ENCODE results near the gene MYLK. TPM values are rescaled to one million over a fixed set of nuclear protein-coding genes. Genes with fewer than 3 reads are reported as not detected.
A peak's percentile ranks its signal among the peaks of the same experiment; 100 is the strongest.

The MYLK gene
- total RNA-seq, 1 donor from 2014 or later = 26.6 TPM

GRCh38 chr3:123624302-123624701 lies 259.8 kb downstream of the MYLK start:
- Histone ChIP-seq H3K4me1 (ENCODE audit: control insufficient read depth in 3 of 3, insufficient read depth in 3 of 3, low read length in 3 of 3) (peaks cover under 1 to 2% (median 1%) of the 10 kb centered on the region in 3 donors), H3K27me3 (ENCODE audit: control insufficient read depth in 3 of 3, insufficient read depth in 3 of 3, low read length in 3 of 3) (no peaks in the 10 kb centered on the region), H3K27ac (ENCODE audit: low read depth, low read length) (no peak overlapping the region), H3K4me3 (ENCODE audit: low read length in 3 of 3) (no peak overlapping the region), H3K9ac (ENCODE audit: low read depth in 1 of 3, low read length in 3 of 3) (no peak overlapping the region), H3K36me3 (ENCODE audit: control insufficient read depth in 3 of 3, insufficient read depth in 3 of 3, low read length in 3 of 3) (peaks cover 2 to 4% (median 3%) of the 10 kb centered on the region in 3 donors), H3K9me3 (ENCODE audit: control insufficient read depth in 3 of 3, low read length in 3 of 3) (no peaks in the 10 kb centered on the region)

- Histone ChIP-seq H3K4me1 (ENCODE audit: control insufficient read depth in 3 of 3, insufficient read depth in 3 of 3, low read length in 3 of 3) (peaks cover 6 to 8% (median 6%) of the 10 kb centered on the region in 3 donors), H3K4me3 (ENCODE audit: low read length in 3 of 3) (no peak overlapping the region), H3K9ac (ENCODE audit: low read depth in 1 of 3, low read length in 3 of 3) (no peak overlapping the region), H3K36me3 (ENCODE audit: control insufficient read depth in 3 of 3, insufficient read depth in 3 of 3, low read length in 3 of 3) (peaks cover 0 to 4% (median 2%) of the 10 kb centered on the region in 3 donors), H3K27me3 (ENCODE audit: control insufficient read depth in 3 of 3, insufficient read depth in 3 of 3, low read length in 3 of 3) (no peaks in the 10 kb centered on the region), H3K9me3 (ENCODE audit: control insufficient read depth in 3 of 3, low read length in 3 of 3) (no peaks in the 10 kb centered on the region), H3K27ac (ENCODE audit: low read depth, low read length) (no peak overlapping the region)
These were observed 260.7 kb downstream of the MYLK start for GRCh38 chr3:123623346-123623880.

- Histone ChIP-seq H3K4me3 (ENCODE audit: low read length in 3 of 3) (no peak overlapping the region), H3K9ac (ENCODE audit: low read depth in 1 of 3, low read length in 3 of 3) (no peak overlapping the region), H3K27me3 (ENCODE audit: control insufficient read depth in 3 of 3, insufficient read depth in 3 of 3, low read length in 3 of 3) (no peaks in the 10 kb centered on the region), H3K4me1 (ENCODE audit: control insufficient read depth in 3 of 3, insufficient read depth in 3 of 3, low read length in 3 of 3) (peaks cover 8 to 14% (median 11%) of the 10 kb centered on the region in 3 donors), H3K27ac (ENCODE audit: low read depth, low read length) (no peak overlapping the region), H3K36me3 (ENCODE audit: control insufficient read depth in 3 of 3, insufficient read depth in 3 of 3, low read length in 3 of 3) (peaks cover 0 to 4% (median 2%) of the 10 kb centered on the region in 3 donors), H3K9me3 (ENCODE audit: control insufficient read depth in 3 of 3, low read length in 3 of 3) (no peaks in the 10 kb centered on the region)
These were observed 261.4 kb downstream of the MYLK start for GRCh38 chr3:123622766-123623165.

- peaks cover 0 to 4% (median 2%) of the 10 kb centered on the region in 3 donors for H3K36me3 ChIP-seq (ENCODE audit: control insufficient read depth in 3 of 3, insufficient read depth in 3 of 3, low read length in 3 of 3)
- H3K27ac ChIP-seq (ENCODE audit: low read depth, low read length) = no peak overlapping the region
These were observed 262.3 kb downstream of the MYLK start for GRCh38 chr3:123621850-123622189.

GRCh38 chr3:123621186-123621849 lies 262.8 kb downstream of the MYLK start:
- Histone ChIP-seq H3K4me1 (ENCODE audit: control insufficient read depth in 3 of 3, insufficient read depth in 3 of 3, low read length in 3 of 3) (peaks cover 8 to 15% (median 13%) of the 10 kb centered on the region in 3 donors), H3K36me3 (ENCODE audit: control insufficient read depth in 3 of 3, insufficient read depth in 3 of 3, low read length in 3 of 3) (peaks cover 0 to 4% (median 2%) of the 10 kb centered on the region in 3 donors), H3K27me3 (ENCODE audit: control insufficient read depth in 3 of 3, insufficient read depth in 3 of 3, low read length in 3 of 3) (no peaks in the 10 kb centered on the region), H3K4me3 (ENCODE audit: low read length in 3 of 3) (no peak overlapping the region), H3K9me3 (ENCODE audit: control insufficient read depth in 3 of 3, low read length in 3 of 3) (no peaks in the 10 kb centered on the region), H3K9ac (ENCODE audit: low read depth in 1 of 3, low read length in 3 of 3) (no peak overlapping the region), H3K27ac (ENCODE audit: low read depth, low read length) (no peak overlapping the region)

More at GRCh38 chr3:123621850-123622189, 262.3 kb downstream of the MYLK start:
- Histone ChIP-seq H3K4me3 (ENCODE audit: low read length in 3 of 3) (no peak overlapping the region), H3K4me1 (ENCODE audit: control insufficient read depth in 3 of 3, insufficient read depth in 3 of 3, low read length in 3 of 3) (peaks cover 8 to 15% (median 13%) of the 10 kb centered on the region in 3 donors), H3K9me3 (ENCODE audit: control insufficient read depth in 3 of 3, low read length in 3 of 3) (no peaks in the 10 kb centered on the region), H3K27me3 (ENCODE audit: control insufficient read depth in 3 of 3, insufficient read depth in 3 of 3, low read length in 3 of 3) (no peaks in the 10 kb centered on the region), H3K9ac (ENCODE audit: low read depth in 1 of 3, low read length in 3 of 3) (no peak overlapping the region)

GRCh38 chr3:123620343-123620742 lies 263.8 kb downstream of the MYLK start:
- no peak overlapping the region for H3K9ac ChIP-seq (ENCODE audit: low read depth in 1 of 3, low read length in 3 of 3)
- H3K4me3 ChIP-seq (ENCODE audit: low read length in 3 of 3) = no peak overlapping the region
- H3K9me3 ChIP-seq (ENCODE audit: control insufficient read depth in 3 of 3, low read length in 3 of 3) = no peaks in the 10 kb centered on the region
- peaks cover 0 to 4% (median 2%) of the 10 kb centered on the region in 3 donors for H3K36me3 ChIP-seq (ENCODE audit: control insufficient read depth in 3 of 3, insufficient read depth in 3 of 3, low read length in 3 of 3)
- H3K4me1 ChIP-seq (ENCODE audit: control insufficient read depth in 3 of 3, insufficient read depth in 3 of 3, low read length in 3 of 3) = peaks cover 8 to 15% (median 13%) of the 10 kb centered on the region in 3 donors
- H3K27me3 ChIP-seq (ENCODE audit: control insufficient read depth in 3 of 3, insufficient read depth in 3 of 3, low read length in 3 of 3) = no peaks in the 10 kb centered on the region
- peak overlapping the region; percentile 32 for H3K27ac ChIP-seq (ENCODE audit: low read depth, low read length)

GRCh38 chr3:123618768-123619484 lies 265.2 kb downstream of the MYLK start:
- Histone ChIP-seq H3K36me3 (ENCODE audit: control insufficient read depth in 3 of 3, insufficient read depth in 3 of 3, low read length in 3 of 3) (peaks cover 0 to 4% (median 0%) of the 10 kb centered on the region in 3 donors), H3K27ac (ENCODE audit: low read depth, low read length) (no peak overlapping the region), H3K4me1 (ENCODE audit: control insufficient read depth in 3 of 3, insufficient read depth in 3 of 3, low read length in 3 of 3) (peaks cover 8 to 15% (median 13%) of the 10 kb centered on the region in 3 donors), H3K27me3 (ENCODE audit: control insufficient read depth in 3 of 3, insufficient read depth in 3 of 3, low read length in 3 of 3) (no peaks in the 10 kb centered on the region), H3K4me3 (ENCODE audit: low read length in 3 of 3) (peak overlapping the region in 1 of 3 donors; percentile 13), H3K9me3 (ENCODE audit: control insufficient read depth in 3 of 3, low read length in 3 of 3) (no peaks in the 10 kb centered on the region), H3K9ac (ENCODE audit: low read depth in 1 of 3, low read length in 3 of 3) (peak overlapping the region in 1 of 3 donors; percentile 16)

GRCh38 chr3:123618076-123618708 lies 265.9 kb downstream of the MYLK start:
- Histone ChIP-seq H3K4me1 (ENCODE audit: control insufficient read depth in 3 of 3, insufficient read depth in 3 of 3, low read length in 3 of 3) (peaks cover 8 to 15% (median 13%) of the 10 kb centered on the region in 3 donors), H3K36me3 (ENCODE audit: control insufficient read depth in 3 of 3, insufficient read depth in 3 of 3, low read length in 3 of 3) (peaks cover 0 to 7% (median 0%) of the 10 kb centered on the region in 3 donors), H3K9me3 (ENCODE audit: control insufficient read depth in 3 of 3, low read length in 3 of 3) (no peaks in the 10 kb centered on the region), H3K27ac (ENCODE audit: low read depth, low read length) (no peak overlapping the region), H3K9ac (ENCODE audit: low read depth in 1 of 3, low read length in 3 of 3) (peak overlapping the region in 1 of 3 donors; percentile 16), H3K4me3 (ENCODE audit: low read length in 3 of 3) (peak overlapping the region in 1 of 3 donors; percentile 22), H3K27me3 (ENCODE audit: control insufficient read depth in 3 of 3, insufficient read depth in 3 of 3, low read length in 3 of 3) (no peaks in the 10 kb centered on the region)

GRCh38 chr3:123616593-123616992 lies 267.5 kb downstream of the MYLK start:
- Histone ChIP-seq H3K27me3 (ENCODE audit: control insufficient read depth in 3 of 3, insufficient read depth in 3 of 3, low read length in 3 of 3) (no peaks in the 10 kb centered on the region), H3K36me3 (ENCODE audit: control insufficient read depth in 3 of 3, insufficient read depth in 3 of 3, low read length in 3 of 3) (peaks cover 0 to 3% (median 0%) of the 10 kb centered on the region in 3 donors), H3K9ac (ENCODE audit: low read depth in 1 of 3, low read length in 3 of 3) (no peak overlapping the region), H3K9me3 (ENCODE audit: control insufficient read depth in 3 of 3, low read length in 3 of 3) (no peaks in the 10 kb centered on the region), H3K4me3 (ENCODE audit: low read length in 3 of 3) (no peak overlapping the region), H3K4me1 (ENCODE audit: control insufficient read depth in 3 of 3, insufficient read depth in 3 of 3, low read length in 3 of 3) (peaks cover 8 to 15% (median 13%) of the 10 kb centered on the region in 3 donors), H3K27ac (ENCODE audit: low read depth, low read length) (no peak overlapping the region)

Measured in skeletal muscle tissue (tissue), 4 donors.